ENCODE measurements around the gene F9.
A peak's percentile ranks its signal among the peaks of the same experiment; 100 is the strongest.
"Not testable (repeated sequence)": the region's sequence is repeated elsewhere in the genome, so short reads cannot be mapped to it uniquely, and the experiment has no call there.

F9 gene

GRCh38 chrX:139530550-139530949 lies at the start of gene F9:
Gene F9, plus strand, starts transcription at chrX:139530739. Its CDS starts 26 bp downstream, at chrX:139530765.
- no peak for DNase-seq

GRCh38 chrX:139483699-139484098 lies 46.8 kb upstream of the F9 start:
- DNase-seq: no peak

GRCh38 chrX:139484591-139484990 lies 45.9 kb upstream of the F9 start:
- no peak for DNase-seq

GRCh38 chrX:139495324-139495723 lies 35.2 kb upstream of the F9 start:
- DNase-seq: no peak

- no peak for DNase-seq
These were observed 24.2 kb upstream of the F9 start for GRCh38 chrX:139506333-139506732.

GRCh38 chrX:139508099-139508498 lies 22.4 kb upstream of the F9 start:
- no peak for DNase-seq

GRCh38 chrX:139518475-139518874 lies 12.1 kb upstream of the F9 start:
- DNase-seq: no peak

GRCh38 chrX:139528829-139529228 lies 1.7 kb upstream of the F9 start:
- DNase-seq: not testable (repeated sequence)

- no peak for DNase-seq
These were observed 2.3 kb downstream of the F9 start for GRCh38 chrX:139532834-139533233.

- DNase-seq: no peak
These were observed 2.9 kb downstream of the F9 start for GRCh38 chrX:139533444-139533843.

- no peak for DNase-seq
These were observed 8.6 kb downstream of the F9 start for GRCh38 chrX:139538907-139539790.

- DNase-seq: no peak
These were observed 12.1 kb downstream of the F9 start for GRCh38 chrX:139542652-139543051.

- no peak for DNase-seq
These were observed 13.4 kb downstream of the F9 start for GRCh38 chrX:139543920-139544319.

- no peak for DNase-seq
These were observed 14.1 kb downstream of the F9 start for GRCh38 chrX:139544591-139544990.

- no peak for DNase-seq
These were observed 23.8 kb downstream of the F9 start for GRCh38 chrX:139554376-139554775.

- DNase-seq: no peak
These were observed 24.6 kb downstream of the F9 start for GRCh38 chrX:139554991-139555675.

- peak; percentile 2 to 7 for DNase-seq
These were observed 29.0 kb downstream of the F9 start for GRCh38 chrX:139559383-139560042.

GRCh38 chrX:139560221-139560620 lies 29.7 kb downstream of the F9 start:
- DNase-seq: no peak

GRCh38 chrX:139563251-139563650 lies 32.7 kb downstream of the F9 start:
- no peak for DNase-seq

GRCh38 chrX:139566981-139567380 lies 36.4 kb downstream of the F9 start:
- no peak for DNase-seq

GRCh38 chrX:139581068-139581467 lies 50.5 kb downstream of the F9 start:
- DNase-seq: no peak

GRCh38 chrX:139585613-139586012 lies 55.1 kb downstream of the F9 start:
- no peak for DNase-seq

- no peak for DNase-seq
These were observed 65.5 kb downstream of the F9 start for GRCh38 chrX:139596068-139596467.

- DNase-seq: no peak
These were observed 69.6 kb downstream of the F9 start for GRCh38 chrX:139600105-139600504.

Measured in CD4-positive, alpha-beta T cell treated with Interferon alpha-2 for 1 hour (primary cell).